Natural killer cell treated with Interleukin-12 subunit alpha and Interleukin-12 subunit beta and Interleukin-15 and Interleukin-18, amount 100 ng/mL, for 72 hours (primary cell): Measurements from ENCODE around the gene KRT4. TPM values are rescaled to one million over a fixed set of nuclear protein-coding genes. Genes with fewer than 3 reads are reported as not detected.
"Not testable (repeated sequence)": the region's sequence is repeated elsewhere in the genome, so short reads cannot be mapped to it uniquely, and the experiment has no call there.

Source experiments
- ATAC-seq, 2 donors: fragments of 150-1000 bp; cut with Tn5 transposase in 1 of 2; sonication (Bioruptor Pico), chemical (Tn5 transposase) in 1 of 2; 2 replicates each; pipeline ENCODE4 v1.10.0; 2021
- DNase-seq: peaks from one replicate; pipeline ENCODE4 v3.0.0; 2022; ENCODE audit warnings: low spot score
- H3K27ac Mint-ChIP-seq, 2 donors: 1 replicate in 1 of 2; 2 replicates in 1 of 2; pipeline ENCODE4 v1.8.0; 2022; ENCODE audit warnings: mixed read lengths in 2 of 2, mild to moderate bottlenecking in 1 of 2, moderate library complexity in 1 of 2
- H3K27me3 Mint-ChIP-seq, 2 donors: 1 replicate in 1 of 2; 2 replicates in 1 of 2; pipeline ENCODE4 v1.8.0; 2022; ENCODE audit warnings: mixed read lengths in 2 of 2
- H3K36me3 Mint-ChIP-seq: one replicate; pipeline ENCODE4 v1.8.0; 2022; ENCODE audit warnings: mixed read lengths
- H3K4me1 Mint-ChIP-seq, 2 donors: 1 replicate in 1 of 2; 2 replicates in 1 of 2; pipeline ENCODE4 v1.8.0; 2022; ENCODE audit warnings: low read depth in 2 of 2, mixed read lengths in 2 of 2, mild to moderate bottlenecking in 1 of 2
- H3K4me3 Mint-ChIP-seq: one replicate; pipeline ENCODE4 v1.8.0; 2022; ENCODE audit warnings: mixed read lengths
- H3K9me3 Mint-ChIP-seq: 2 replicates; pipeline ENCODE4 v1.8.0; 2022; ENCODE audit warnings: mixed read lengths
- total RNA-seq, 2 donors: library from RNA; stranded (reverse); gene quantifications; one replicate each; pipeline ENCODE4 v1.2.3, GENCODE V29; 2022

KRT4 gene
- total RNA-seq, result not detected

- Mint-ChIP-seq H3K27ac (no peak within 1 kb of the TSS), H3K4me3 (no peak within 1 kb of the TSS), H3K36me3 (no peaks in the 10 kb centered on the region), H3K27me3 (peaks cover 2 to 5% of the 10 kb centered on the region in 2 donors), H3K4me1 (peaks cover 0 to 4% of the 10 kb centered on the region in 2 donors), H3K9me3 (no peaks in the 10 kb centered on the region)
- DNase-seq (no peak), ATAC-seq (peak in 1 of 2 donors; percentile 40)
These were observed at the start of gene KRT4 for GRCh38 chr12:52813885-52814709. TSS of gene KRT4 (minus strand) at chr12:52814116. CDS start at chr12:52814058, 58 bp downstream.

- Mint-ChIP-seq H3K4me1 (peaks cover 0 to 3% of the 10 kb centered on the region in 2 donors), H3K27ac (no peak overlapping the region), H3K9me3 (no peaks in the 10 kb centered on the region), H3K4me3 (no peak overlapping the region), H3K36me3 (no peaks in the 10 kb centered on the region), H3K27me3 (no peaks in the 10 kb centered on the region)
- DNase-seq, result no peak
- ATAC-seq, result no peak
These were observed 48.1 kb upstream of the KRT4 start for GRCh38 chr12:52862023-52862422.

- no peak for ATAC-seq
- H3K36me3 Mint-ChIP-seq, result no peaks in the 10 kb centered on the region
- no peak for DNase-seq
- no peaks in the 10 kb centered on the region for H3K9me3 Mint-ChIP-seq
- no peak overlapping the region for H3K4me3 Mint-ChIP-seq
- no peak overlapping the region for H3K27ac Mint-ChIP-seq
- H3K4me1 Mint-ChIP-seq, result peaks cover 0 to 3% of the 10 kb centered on the region in 2 donors
- H3K27me3 Mint-ChIP-seq, result no peaks in the 10 kb centered on the region
These were observed 47.6 kb upstream of the KRT4 start for GRCh38 chr12:52861511-52861910.

GRCh38 chr12:52860102-52860823, 46.3 kb upstream of the KRT4 start:
- ATAC-seq (no peak), DNase-seq (no peak)
- Mint-ChIP-seq H3K4me1 (peaks cover 0 to 3% of the 10 kb centered on the region in 2 donors), H3K36me3 (no peaks in the 10 kb centered on the region), H3K27ac (no peak overlapping the region), H3K4me3 (no peak overlapping the region), H3K9me3 (no peaks in the 10 kb centered on the region), H3K27me3 (peaks cover 0 to under 1% of the 10 kb centered on the region in 2 donors)

- no peak for ATAC-seq
- Mint-ChIP-seq H3K4me3 (no peak overlapping the region), H3K36me3 (no peaks in the 10 kb centered on the region), H3K4me1 (peaks cover 0 to 6% of the 10 kb centered on the region in 2 donors), H3K27me3 (peaks cover 8 to 9% of the 10 kb centered on the region in 2 donors), H3K9me3 (no peaks in the 10 kb centered on the region), H3K27ac (no peak overlapping the region)
- DNase-seq, result no peak
These were observed 43.6 kb upstream of the KRT4 start for GRCh38 chr12:52857500-52857899.

GRCh38 chr12:52856787-52857186, 42.9 kb upstream of the KRT4 start:
- H3K36me3 Mint-ChIP-seq, result no peaks in the 10 kb centered on the region
- ATAC-seq (no peak), DNase-seq (no peak)
- H3K27me3 Mint-ChIP-seq, result peaks cover 8 to 9% of the 10 kb centered on the region in 2 donors
- no peak overlapping the region for H3K4me3 Mint-ChIP-seq
- peaks cover 0 to 6% of the 10 kb centered on the region in 2 donors for H3K4me1 Mint-ChIP-seq
- H3K27ac Mint-ChIP-seq, result no peak overlapping the region
- no peaks in the 10 kb centered on the region for H3K9me3 Mint-ChIP-seq

GRCh38 chr12:52856077-52856476, 42.2 kb upstream of the KRT4 start:
- not testable (repeated sequence) for H3K27me3 Mint-ChIP-seq, DNase-seq, ATAC-seq, H3K4me3 Mint-ChIP-seq, H3K36me3 Mint-ChIP-seq, H3K9me3 Mint-ChIP-seq, H3K4me1 Mint-ChIP-seq, H3K27ac Mint-ChIP-seq

GRCh38 chr12:52851787-52852186, 37.9 kb upstream of the KRT4 start:
- H3K4me1 Mint-ChIP-seq, result peaks cover 0 to 8% of the 10 kb centered on the region in 2 donors
- no peaks in the 10 kb centered on the region for H3K9me3 Mint-ChIP-seq
- ATAC-seq, result no peak
- DNase-seq, result no peak
- H3K27me3 Mint-ChIP-seq, result peaks cover 8 to 13% of the 10 kb centered on the region in 2 donors
- no peak overlapping the region for H3K27ac Mint-ChIP-seq
- H3K4me3 Mint-ChIP-seq, result no peak overlapping the region
- no peaks in the 10 kb centered on the region for H3K36me3 Mint-ChIP-seq

- no peak for ATAC-seq
- H3K27me3 Mint-ChIP-seq, result peaks cover 8 to 13% of the 10 kb centered on the region in 2 donors
- DNase-seq, result no peak
- no peak overlapping the region for H3K27ac Mint-ChIP-seq
- H3K4me3 Mint-ChIP-seq, result no peak overlapping the region
- peaks cover 0 to 10% of the 10 kb centered on the region in 2 donors for H3K4me1 Mint-ChIP-seq
- H3K9me3 Mint-ChIP-seq, result no peaks in the 10 kb centered on the region
- H3K36me3 Mint-ChIP-seq, result no peaks in the 10 kb centered on the region
These were observed 36.8 kb upstream of the KRT4 start for GRCh38 chr12:52850681-52851080.

- Mint-ChIP-seq H3K27me3 (peaks cover 8 to 9% of the 10 kb centered on the region in 2 donors), H3K4me3 (no peak overlapping the region), H3K36me3 (no peaks in the 10 kb centered on the region), H3K9me3 (no peaks in the 10 kb centered on the region), H3K27ac (no peak overlapping the region), H3K4me1 (peaks cover 0 to 14% of the 10 kb centered on the region in 2 donors)
- no peak for DNase-seq
- no peak for ATAC-seq
These were observed 35.6 kb upstream of the KRT4 start for GRCh38 chr12:52849511-52849910.

- ATAC-seq (no peak), DNase-seq (no peak)
- H3K27ac Mint-ChIP-seq, result no peak within 1 kb of the TSS
- no peaks in the 10 kb centered on the region for H3K9me3 Mint-ChIP-seq
- H3K4me1 Mint-ChIP-seq, result peaks cover 0 to 14% of the 10 kb centered on the region in 2 donors
- H3K27me3 Mint-ChIP-seq, result peaks cover 8 to 9% of the 10 kb centered on the region in 2 donors
- H3K36me3 Mint-ChIP-seq, result no peaks in the 10 kb centered on the region
- no peak within 1 kb of the TSS for H3K4me3 Mint-ChIP-seq
These were observed 34.8 kb upstream of the KRT4 start, which contains the start of gene KRT78 for GRCh38 chr12:52848661-52849255. TSS of gene KRT78 (minus strand) at chr12:52848994. CDS start at chr12:52848930, 64 bp downstream.

- ATAC-seq (no peak), DNase-seq (no peak)
- no peaks in the 10 kb centered on the region for H3K36me3 Mint-ChIP-seq
- H3K4me1 Mint-ChIP-seq, result peaks cover 0 to 12% of the 10 kb centered on the region in 2 donors
- H3K4me3 Mint-ChIP-seq, result no peak overlapping the region
- H3K9me3 Mint-ChIP-seq, result no peaks in the 10 kb centered on the region
- no peak overlapping the region for H3K27ac Mint-ChIP-seq
- peaks cover 0 to 4% of the 10 kb centered on the region in 2 donors for H3K27me3 Mint-ChIP-seq
These were observed 33.6 kb upstream of the KRT4 start for GRCh38 chr12:52847335-52848102.

- H3K36me3 Mint-ChIP-seq, result no peaks in the 10 kb centered on the region
- H3K4me1 Mint-ChIP-seq, result peaks cover 0 to 16% of the 10 kb centered on the region in 2 donors
- H3K27me3 Mint-ChIP-seq, result peaks cover 0 to 5% of the 10 kb centered on the region in 2 donors
- DNase-seq (no peak), ATAC-seq (no peak)
- H3K9me3 Mint-ChIP-seq, result no peaks in the 10 kb centered on the region
- H3K27ac Mint-ChIP-seq, result peak overlapping the region in 1 of 2 donors; percentile 25
- H3K4me3 Mint-ChIP-seq, result no peak overlapping the region
These were observed 32.5 kb upstream of the KRT4 start for GRCh38 chr12:52846356-52846970.
